GM06990 (cell line): ENCODE data around the gene SHANK2.

ENCODE experiments used
- DNase-seq: peaks from one replicate; pipeline ENCODE4 v3.0.0-alpha.2; 2011; ENCODE audit not compliant: insufficient read length; ENCODE audit errors: extremely low read depth
- H3K27me3 ChIP-seq: replicated peaks from 2 replicates; pipeline ENCODE4 v1.6.0; 2011; ENCODE audit warnings: low read length; ENCODE audit not compliant: control insufficient read depth, insufficient read depth
- H3K36me3 ChIP-seq: 2 replicates; pipeline ENCODE4 v1.5.1; 2011; ENCODE audit warnings: low read length; ENCODE audit not compliant: control insufficient read depth, insufficient read depth
- H3K4me3 ChIP-seq: replicated peaks from 2 replicates; pipeline ENCODE4 v1.5.1; 2011; ENCODE audit warnings: low read depth, mild to moderate bottlenecking, control low read depth, low read length
- CTCF ChIP-seq: IDR thresholded peaks from 2 replicates; pipeline ENCODE4 v1.5.1; 2011; ENCODE audit warnings: low read length, control low read depth, mild to moderate bottlenecking, inconsistent platforms; ENCODE audit not compliant: insufficient read depth, poor library complexity, severe bottlenecking

Gene SHANK2

GRCh38 chr11:71207563-71207962 is 44.8 kb downstream of the SHANK2 start:
- no peak for DNase-seq
- no peak overlapping the region for H3K4me3 ChIP-seq
- H3K36me3 ChIP-seq, result no peaks in the 10 kb centered on the region
- no peak for TF ChIP-seq CTCF
- no peaks in the 10 kb centered on the region; the same call in 1 of the 2 replicates for H3K27me3 ChIP-seq

DNA sequence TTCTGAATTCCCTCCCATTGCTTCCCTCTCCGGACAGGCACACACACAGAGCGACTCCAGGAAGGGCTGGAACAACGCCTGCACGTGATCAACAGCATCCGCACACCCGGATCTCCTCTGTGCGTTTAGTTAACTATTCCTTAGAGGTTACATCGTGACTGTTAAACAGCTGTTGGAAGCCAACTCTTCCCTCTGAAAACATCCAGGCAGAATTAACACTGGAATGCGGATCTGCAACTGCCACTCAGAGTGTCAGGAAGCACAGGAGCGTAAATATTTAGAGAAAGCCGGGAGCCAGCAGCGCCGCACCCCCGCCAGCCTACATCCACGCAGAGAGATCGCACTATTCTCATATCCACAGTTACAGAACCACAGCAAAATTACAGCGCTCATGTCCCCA is 46.2 kb downstream of the SHANK2 start:
- no peak overlapping the region for H3K4me3 ChIP-seq
- no peaks in the 10 kb centered on the region for H3K36me3 ChIP-seq
- no peak for DNase-seq
- H3K27me3 ChIP-seq, result no peaks in the 10 kb centered on the region
- TF ChIP-seq CTCF, result no peak

DNA sequence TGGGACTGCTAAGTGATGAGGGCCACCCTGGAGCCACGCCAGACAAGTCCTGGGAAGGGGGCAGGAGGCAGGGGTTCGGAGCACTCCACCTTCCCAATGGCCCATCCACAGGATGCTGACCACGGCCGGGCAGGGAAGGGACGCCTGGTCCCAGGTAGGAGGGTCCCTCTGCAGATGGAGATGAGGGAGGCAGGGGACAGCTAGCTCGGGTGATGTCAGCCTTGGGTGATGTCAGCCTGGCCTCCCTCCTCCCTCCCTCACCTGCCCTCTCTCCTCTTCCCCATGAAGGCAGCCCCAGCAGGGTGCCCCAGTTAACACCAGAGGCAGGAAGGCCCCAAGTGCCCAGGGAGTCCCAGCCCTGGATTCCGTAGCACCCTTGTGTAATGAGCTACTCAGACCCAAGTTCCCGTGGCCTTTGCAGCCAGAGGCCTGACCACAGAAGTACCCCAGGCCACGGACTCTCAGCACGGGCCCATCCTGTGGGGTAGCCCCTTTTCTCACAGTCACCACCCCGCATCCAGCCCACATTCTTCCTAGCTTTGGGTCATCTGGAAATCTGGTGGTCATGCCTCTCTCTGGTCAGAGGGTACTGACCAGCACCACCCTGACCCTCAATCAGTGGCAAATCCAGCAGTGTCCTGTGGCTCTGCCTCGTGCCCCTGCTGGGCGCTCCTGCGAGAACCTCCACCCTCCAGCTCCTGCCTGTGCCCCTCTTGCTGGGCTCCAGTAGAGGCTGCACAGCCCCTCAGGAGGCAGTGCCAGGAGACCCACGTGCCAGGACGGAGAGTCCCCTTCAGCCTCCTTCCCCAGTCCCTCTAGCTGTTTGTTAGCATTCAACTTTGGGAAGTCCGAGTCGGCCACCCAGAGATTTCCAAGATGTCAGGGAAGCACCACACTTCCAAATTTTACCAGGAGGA is 47.4 kb downstream of the SHANK2 start:
- Histone ChIP-seq H3K36me3 (no peaks in the 10 kb centered on the region), H3K27me3 (no peaks in the 10 kb centered on the region), H3K4me3 (no peak overlapping the region)
- DNase-seq, result no peak
- no peak for TF ChIP-seq CTCF

DNA sequence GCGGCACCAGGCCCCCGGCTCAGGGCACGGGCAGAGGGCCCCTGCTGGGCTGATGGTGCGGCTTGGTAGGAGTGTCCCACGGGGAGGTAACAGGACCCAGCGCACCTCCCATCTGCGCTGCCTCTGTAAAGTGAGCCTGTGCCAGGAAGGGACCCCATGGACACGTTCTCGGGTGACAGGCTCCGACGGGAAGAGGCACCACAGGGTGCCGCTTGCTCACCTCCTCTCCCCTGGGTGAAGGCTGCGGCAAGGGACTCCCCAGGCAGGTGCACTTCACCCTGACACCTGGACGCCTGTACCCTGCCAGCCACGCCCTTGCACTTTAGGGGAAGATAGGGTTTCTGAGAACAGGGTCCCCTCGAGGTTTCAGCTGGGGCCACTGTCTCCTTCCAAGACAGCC is 48.1 kb downstream of the SHANK2 start:
- TF ChIP-seq CTCF, result no peak
- H3K4me3 ChIP-seq, result no peak overlapping the region
- DNase-seq, result no peak
- peaks cover 2% of the 10 kb centered on the region for H3K27me3 ChIP-seq
- H3K36me3 ChIP-seq, result no peaks in the 10 kb centered on the region

GRCh38 chr11:71203681-71204080 is 48.7 kb downstream of the SHANK2 start:
- no peaks in the 10 kb centered on the region for H3K36me3 ChIP-seq
- peaks cover 2% of the 10 kb centered on the region for H3K27me3 ChIP-seq
- TF ChIP-seq CTCF, result no peak
- H3K4me3 ChIP-seq, result no peak overlapping the region
- DNase-seq, result no peak
